ENCODE data around the gene BDKRB2.

GRCh38 chr14:96224480-96225096, 19.9 kb downstream of the BDKRB2 start:
- TF ChIP-seq CTCF (conservative IDR thresholded peaks at IDR 0.05) = no peak
- TF ChIP-seq ZFX (IDR thresholded peaks at IDR 0.05) = no peak

All from C4-2B (cell line).